Stimulated activated naive CD4-positive, alpha-beta T cell (primary cell): Measurements from ENCODE around the gene BANP.
"Not testable (repeated sequence)": the region's sequence is repeated elsewhere in the genome, so short reads cannot be mapped to it uniquely, and the experiment has no call there.

Experiments
- DNase-seq, 6 experiments: peaks; one replicate each; lab custom pipeline; 2025; lab: John Stamatoyannopoulos, UW

Gene BANP

DNA sequence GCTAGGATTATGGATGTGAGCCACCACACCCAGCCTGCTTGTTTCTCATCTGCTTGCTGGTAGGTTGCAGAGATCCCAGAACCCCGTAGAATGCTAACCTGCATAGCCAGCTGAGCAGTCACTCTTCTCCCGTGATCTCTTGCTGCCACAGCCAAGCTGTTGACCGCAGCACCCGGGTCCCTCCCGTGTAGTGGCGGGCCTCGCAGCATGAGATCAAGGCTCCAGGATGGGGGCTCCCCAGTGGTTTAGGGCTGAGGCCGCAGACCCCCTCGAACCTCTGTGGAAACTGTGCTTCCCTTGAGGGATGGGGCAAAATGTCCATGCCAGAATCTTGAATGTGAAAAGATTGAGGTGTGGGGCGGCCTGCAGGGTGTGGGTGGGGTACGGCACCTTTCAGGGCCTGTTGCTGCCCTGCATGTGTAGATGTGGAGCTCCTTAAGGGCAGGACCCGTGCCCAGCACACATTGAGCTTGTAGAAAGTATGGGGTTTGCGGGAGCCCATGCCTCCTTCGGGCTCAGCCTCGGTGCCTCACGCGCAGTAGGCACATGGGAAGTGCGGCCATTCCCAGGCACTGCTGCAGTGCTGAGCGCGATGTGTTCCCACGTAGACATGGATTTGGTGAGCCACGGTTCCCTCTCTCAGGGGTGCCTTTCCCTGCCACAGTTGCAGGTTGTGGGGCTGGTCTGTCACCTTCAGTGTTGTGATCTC is 99.9 kb downstream of the BANP start:
- DNase-seq: no peak

DNA sequence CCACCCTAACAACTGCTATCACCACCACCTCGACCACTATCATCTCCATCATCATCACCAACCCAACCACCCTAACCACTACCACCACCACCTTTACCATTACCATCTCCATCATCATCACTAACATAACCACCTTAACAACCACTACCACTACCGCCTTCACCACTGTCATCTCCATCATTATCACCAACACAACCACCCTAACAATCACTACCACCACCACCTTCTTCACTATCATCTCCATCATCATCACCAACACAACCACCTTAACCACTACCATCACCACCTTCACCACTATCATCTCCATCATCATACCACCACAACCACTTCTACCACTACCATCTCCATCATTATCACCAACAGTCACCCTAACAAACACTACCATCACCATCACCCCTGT is 101.4 kb downstream of the BANP start:
- DNase-seq: no peak

DNA sequence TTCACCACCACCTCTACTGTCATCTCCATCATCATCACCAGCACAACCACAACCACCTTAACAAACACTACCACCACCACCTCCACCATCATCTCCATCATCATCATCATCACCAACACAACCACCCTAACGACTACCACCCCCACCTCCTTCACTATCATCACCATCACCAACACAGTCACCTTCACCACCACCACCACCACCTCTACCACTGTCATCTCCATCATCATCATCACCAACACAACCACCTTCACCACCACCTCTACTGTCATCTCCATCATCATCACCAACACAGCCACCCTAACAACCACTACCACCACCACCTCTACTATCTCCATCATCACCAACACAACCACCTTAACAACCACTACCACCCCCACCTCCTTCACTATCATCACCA is 102.2 kb downstream of the BANP start:
- not testable (repeated sequence) for DNase-seq

DNA sequence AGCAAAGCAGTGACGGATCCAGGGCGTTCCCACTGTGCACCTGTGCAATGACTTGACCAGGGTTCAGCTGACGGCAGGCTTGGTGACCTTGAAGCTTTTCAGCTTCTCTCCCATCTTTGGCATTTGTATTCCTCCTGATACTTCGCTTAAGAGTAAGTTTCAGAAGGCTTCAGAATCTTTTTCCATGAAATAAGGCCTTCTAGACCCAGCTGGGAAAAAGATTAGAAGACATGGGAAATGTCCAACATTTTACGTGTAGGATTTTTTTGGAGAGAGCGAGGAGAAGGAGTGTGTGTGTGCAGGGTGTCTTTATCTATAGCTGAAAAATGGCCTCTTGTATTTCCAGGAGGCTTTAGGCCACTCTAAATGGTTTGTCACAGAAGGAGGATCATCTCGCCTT is 104.1 kb downstream of the BANP start:
- no peak for DNase-seq

DNA sequence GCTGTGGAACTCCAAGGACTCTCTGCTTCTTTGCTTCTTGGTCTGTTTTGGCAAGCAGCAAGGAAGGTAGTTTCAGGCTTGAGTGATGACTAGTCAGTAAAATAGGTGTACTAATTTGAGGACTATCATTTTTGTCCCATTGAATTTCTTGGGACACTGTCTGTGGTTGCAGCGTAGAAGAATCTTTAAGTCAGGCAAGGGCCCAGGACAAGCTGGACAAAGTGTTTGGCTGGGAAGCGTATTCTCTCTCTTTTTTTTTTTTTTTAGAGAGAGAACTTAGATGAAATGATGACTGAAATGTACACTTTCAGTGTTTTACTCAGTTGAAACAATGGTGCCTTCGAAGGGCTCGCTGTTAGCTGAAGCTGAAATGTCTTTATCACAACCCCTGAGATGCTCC is 105.0 kb downstream of the BANP start:
- no peak for DNase-seq

DNA sequence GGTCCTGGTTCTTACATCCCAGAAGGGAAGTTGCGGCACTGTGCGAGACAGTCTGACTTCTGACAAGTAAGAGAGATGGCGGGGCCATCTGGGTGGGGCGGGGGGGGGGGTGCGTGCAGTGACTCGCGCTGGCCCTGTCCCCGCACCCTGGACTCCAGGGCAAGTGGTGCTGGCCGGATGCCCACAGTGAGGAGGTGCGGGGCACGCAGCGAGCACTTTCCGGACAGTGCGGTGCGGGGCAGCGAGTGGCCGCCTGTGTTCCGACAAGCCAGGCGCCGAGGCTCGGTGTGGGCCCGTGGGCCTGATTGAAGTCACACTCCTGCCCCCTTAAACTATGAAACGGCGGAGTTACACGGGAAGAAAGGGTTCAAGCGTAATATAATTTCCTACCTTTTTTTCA is 106.4 kb downstream of the BANP start:
- no peak for DNase-seq

DNA sequence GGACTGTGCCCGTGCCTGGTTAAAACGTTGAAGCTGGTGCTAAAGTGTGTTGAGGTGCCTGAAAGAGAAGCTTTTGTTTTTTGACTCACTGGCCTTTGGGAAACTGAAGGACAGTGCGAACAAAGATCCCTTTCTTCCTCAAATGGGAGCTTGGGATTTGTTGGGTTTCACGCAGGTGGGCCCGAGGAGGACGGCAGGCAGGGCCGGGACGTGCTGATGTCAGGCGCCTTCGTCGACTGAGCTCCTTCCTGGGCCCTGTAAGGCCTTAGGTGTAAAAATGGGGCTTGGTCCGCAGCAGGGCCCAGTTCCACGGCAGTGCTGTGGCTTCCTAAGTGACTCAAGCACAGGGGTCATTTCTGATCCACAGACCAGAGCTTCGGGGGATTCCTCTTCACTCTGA is 106.9 kb downstream of the BANP start:
- no peak for DNase-seq

DNA sequence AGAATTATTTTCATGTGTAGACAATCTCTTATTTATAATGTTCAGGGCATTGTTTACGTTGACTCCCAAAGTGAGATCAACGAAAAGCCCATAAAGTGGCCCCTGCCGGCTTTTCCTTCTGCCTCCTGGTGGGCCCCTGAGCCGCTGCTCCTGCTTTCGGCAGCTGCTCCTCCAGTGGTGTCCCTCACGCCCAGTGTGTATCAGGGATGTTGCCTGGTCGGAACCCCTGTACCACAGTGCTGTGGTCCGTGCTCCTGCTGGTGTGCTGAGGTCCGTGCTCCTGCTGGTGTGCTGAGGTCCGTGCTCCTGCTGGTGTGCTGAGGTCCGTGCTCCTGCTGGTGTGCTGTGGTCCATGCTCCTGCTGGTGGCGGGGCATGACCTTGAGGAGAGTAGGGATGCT is 107.6 kb downstream of the BANP start:
- no peak for DNase-seq

DNA sequence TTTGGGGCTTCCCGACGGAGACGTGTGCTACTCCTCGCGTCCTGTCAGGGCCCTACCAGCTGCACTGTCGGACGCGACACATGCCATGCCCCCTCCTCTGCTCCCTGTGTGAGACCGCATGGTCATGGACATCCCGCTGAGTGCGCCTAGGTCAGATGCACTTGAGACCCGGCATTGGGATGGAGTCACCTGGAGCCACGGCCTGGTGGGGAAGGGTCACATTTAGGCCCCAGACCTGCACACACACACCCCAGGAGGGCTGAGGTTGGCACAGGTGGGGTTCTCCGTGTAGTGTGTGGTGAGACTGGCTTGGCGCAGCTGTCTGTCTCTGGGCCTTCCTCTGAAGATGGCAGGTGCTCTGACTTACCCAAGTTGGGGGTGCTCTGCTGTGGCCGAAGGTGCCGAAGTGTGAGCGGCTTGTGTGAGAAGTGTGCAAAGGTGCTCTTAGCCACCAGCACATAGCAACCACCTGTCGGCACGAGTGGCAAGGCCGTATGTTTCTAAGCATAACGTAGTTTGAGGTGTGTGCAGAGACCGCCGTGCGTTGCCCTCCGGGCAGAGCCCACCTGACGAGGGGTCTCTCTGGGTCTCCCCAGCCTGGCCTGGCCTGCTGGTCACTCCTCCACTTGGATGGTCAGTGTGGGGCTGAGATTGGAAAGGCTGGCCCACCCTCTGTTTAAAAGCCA is 108.6 kb downstream of the BANP start:
- no peak for DNase-seq

DNA sequence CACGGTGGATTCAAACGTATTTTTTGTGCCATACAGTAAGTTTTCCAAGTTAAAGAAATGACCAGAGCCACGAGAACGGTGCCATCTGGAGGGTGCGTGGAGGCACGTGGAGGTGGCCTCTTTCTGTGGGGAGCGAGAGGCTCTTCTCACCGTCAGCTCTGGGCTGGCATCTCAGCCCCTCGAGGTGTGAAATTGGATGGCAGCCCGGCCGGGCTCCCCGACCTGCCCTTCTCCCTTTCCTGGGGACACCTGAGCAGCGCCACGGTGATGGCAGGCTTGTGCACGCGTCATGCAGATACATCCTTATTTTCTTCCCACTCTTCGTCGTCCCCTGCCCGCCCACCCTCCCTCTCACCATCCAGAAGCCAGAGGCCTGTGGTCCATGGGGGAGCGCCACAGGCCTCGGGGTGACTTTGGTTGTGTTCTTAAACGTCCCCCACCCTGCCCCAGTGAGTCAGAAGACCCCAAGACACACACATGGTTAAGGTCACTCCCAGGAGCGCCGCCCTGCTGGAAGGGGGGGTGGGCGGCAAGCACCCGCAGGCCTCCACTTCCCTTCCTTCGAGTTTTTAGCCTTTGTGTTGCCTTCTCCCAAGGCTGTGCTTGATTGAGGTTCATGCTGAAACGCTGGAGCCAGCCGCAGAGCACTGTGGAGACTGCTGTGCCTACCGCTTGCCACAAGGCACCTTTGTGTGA is 109.4 kb downstream of the BANP start:
- no peak for DNase-seq

DNA sequence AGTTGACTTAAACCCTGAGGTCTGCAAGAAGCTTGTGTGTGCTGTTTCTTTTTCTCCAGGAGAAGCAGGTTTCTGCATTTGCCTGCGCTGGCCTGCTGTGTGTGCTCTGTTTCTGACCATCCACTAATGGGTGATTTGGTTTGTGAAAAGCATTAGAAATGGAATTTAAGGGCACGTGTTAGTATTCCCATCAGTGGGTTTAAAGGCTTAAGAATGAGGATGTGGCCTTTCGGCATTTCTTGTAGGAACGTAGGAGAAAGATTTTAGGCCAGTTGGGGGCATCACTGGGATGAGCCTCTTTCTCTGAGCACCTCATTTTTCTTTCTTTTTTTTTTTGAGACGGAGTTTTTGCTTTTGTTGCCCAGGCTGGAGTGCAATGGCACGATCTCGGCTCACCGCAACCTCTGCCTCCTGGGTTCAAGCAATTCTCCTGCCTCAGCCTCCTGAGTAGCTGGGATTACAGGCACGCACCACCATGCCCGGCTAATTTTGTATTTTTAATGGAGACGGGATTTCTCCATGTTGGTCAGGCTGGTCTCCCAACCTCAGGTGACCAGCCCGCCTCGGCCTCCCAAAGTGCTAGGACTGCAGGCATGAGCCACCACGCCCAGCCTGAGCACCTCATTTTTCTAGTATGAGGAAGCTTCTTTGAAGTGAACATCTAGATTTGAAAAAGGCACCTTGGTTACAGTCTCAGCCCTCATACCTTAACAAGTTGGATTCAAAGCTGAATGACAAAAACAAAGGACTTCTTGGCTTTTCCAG is 110.3 kb downstream of the BANP start:
- DNase-seq: no peak

DNA sequence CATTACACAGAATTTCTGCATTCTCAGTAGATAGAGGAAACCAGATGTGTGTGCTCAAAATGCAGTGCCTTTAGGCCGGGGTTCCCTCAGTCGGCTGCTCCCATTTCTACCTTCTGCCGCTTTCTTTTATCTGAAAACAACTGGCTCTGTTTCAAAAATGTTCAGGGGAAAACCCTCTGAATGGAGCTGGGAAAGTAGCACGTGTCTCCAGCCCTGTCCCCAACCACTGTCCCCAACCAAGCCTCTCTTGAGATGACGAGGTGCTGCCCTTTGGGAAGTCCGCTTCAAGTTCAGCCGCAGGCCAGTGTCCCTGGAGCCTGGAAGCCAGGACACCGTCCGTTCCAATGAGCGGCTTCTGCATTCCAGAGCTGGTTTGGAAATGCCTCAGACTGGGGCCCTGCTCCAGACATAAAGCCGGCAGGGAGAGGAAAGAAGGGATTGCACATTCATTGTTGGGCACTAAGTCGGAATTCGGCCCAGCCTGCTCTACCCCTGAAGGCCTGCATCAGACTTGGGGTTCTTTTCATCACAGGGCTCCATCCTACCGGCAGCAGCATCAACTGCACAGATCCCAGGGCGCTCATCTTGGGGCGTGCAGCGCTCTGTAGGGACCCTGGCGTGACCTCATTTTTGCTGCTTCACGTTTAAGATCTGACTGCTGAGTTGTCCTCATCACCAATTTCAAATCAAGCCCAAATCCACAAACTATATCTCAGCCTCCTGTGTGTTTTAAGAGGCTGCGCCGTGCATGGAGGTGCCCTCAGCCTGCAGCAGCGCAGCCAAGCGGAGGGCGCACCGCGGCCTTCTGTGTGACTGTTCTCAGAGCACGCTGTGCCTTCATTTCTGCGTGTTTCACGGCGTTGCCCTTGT is 111.3 kb downstream of the BANP start:
- DNase-seq: no peak

DNA sequence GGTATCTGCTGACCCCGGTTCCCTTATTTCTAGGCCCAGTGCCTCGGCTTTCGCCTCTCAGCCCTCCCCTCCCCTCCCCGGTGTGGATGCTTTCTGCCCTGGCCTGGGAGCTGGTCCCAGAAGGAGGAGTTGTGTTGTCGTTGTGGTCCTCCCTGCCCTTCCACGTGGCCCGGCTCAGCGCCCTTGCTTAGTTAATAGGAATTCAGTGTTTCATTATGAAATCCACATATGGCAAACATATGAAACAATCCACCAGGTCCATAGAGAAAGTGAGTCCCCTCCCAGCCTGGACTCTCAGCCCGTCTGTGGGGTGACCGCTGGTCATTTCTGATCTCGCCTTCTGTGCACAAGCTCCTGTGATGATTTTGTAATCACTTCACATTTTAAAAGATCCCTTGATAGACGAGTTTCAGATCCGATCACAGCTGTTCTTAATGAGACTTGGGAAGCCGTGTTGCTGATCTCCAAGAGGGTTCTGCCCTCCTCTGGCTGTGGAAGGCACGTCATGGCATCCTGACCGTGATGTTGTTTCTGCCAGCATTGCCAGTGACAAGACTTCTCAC is 112.1 kb downstream of the BANP start:
- DNase-seq: no peak

DNA sequence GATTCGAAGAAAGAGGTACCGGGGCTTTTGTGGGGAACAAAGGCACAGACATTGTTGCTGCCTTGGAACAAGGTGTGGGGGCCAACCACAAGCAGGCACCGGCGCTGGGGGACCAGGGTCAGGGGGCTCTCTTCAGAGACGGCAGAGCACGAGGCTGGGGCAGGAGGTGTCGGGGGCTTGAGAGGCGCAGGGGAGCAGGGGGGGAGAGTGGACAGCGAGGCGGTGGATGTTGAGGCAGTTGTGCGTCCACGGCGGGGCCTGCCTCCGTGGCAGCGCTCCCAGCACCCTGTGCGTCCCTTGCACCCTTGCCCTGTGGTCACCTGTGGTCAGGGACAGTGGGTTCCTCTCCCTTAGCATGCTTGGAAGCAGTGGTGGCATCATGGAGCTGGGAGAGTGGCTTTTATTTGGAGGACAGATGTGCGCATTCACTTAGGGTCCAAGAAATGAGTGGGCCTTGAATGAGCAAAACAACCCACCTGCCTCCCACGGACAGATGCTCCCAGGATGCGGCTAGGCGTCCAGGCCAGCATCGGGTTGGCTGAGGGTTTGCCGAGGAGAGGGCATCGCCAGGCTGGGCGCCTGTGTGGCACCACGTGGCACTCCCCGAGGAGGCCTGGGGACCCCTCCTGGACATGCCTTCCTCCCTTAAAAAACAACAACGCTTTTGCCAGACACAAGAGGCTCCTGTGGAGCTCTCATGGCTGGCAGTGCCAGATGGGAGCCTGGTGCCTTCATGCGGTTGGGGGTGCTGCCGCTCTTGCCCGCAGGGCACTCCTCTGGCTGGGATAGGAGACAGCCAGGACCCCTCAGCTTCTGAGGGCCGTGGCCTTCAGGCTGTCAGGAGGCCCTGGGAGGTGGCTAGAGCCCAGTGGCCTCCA is 113.0 kb downstream of the BANP start:
- DNase-seq: no peak

DNA sequence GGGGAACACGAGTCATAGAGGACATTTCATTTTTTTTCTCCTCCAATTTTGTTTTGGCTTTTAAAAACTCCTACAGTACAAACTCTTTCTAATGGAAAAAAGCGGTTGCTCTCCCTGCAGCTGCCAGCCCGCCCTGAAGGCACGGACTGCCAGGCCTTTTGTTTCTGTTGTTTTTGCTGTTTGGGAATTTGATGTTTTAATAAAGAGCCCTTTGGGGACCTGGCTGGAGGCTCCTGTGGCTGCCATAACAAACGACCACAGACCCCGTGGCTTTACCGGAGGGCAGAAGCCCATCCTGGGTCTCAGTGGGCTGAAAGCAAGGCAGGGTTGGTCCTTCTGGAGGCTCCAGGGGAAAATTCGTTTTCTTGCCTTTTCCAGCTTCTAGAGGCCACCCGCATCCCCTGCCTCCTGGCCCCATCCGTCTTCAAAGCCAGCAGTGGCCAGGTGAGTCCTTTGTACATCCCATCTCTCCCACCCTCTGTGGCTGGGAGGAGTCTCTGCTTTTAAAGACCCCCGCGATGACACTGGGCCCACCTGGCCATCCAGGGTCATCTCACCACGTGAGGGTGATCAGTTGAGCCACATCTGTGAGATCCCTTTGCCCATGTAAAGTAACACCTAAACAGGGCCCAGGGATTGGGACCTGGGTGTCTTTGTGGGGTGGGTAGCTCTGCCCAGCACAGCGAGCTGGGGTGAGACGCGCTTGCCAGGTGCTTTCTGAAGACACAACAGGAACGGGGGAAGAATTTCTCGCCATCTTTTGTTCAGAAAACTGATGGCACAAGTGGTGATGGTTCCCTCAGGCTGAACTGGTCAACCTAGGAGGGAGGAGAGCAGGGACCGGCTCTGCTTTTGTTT is 113.9 kb downstream of the BANP start:
- no peak for DNase-seq

DNA sequence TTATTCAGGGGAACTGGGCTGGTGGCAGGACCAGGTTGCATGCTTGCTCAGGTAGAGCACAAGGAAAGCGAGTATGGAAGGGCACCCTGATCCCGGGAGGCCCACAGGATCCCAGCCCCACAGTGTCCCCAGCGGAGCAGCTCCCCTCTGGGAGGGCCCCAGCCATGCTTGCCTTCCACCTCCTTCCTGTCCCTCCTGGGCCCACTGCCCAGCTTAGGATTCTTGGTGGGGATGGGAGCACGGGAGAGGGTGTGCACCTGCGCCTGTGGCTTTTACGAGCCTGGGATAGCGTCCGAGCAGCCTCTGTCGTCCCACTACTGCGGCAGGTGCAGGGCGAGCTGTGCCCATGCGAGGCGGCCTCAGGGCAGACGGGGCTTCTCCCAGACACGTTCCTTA is 114.5 kb downstream of the BANP start:
- DNase-seq: no peak

DNA sequence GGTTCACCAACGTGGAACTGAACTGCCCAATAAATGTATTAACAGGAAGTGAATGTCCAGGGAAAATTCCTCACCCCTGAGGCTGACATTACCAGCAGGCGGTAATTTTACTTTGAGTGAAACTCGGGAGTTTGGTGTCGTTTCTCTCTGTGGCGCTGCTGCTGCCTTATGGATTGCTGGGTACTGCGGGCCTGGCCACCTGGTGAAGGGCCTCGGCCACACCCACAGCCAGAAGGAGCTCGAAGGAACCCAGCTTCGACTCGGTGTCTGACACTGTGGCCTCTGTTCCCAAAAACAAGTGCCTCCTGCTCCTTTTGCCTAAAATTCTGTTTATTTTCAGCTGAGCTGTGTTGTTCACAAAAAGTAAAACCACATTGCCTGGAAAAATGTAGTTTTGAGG is 115.0 kb downstream of the BANP start:
- no peak for DNase-seq

DNA sequence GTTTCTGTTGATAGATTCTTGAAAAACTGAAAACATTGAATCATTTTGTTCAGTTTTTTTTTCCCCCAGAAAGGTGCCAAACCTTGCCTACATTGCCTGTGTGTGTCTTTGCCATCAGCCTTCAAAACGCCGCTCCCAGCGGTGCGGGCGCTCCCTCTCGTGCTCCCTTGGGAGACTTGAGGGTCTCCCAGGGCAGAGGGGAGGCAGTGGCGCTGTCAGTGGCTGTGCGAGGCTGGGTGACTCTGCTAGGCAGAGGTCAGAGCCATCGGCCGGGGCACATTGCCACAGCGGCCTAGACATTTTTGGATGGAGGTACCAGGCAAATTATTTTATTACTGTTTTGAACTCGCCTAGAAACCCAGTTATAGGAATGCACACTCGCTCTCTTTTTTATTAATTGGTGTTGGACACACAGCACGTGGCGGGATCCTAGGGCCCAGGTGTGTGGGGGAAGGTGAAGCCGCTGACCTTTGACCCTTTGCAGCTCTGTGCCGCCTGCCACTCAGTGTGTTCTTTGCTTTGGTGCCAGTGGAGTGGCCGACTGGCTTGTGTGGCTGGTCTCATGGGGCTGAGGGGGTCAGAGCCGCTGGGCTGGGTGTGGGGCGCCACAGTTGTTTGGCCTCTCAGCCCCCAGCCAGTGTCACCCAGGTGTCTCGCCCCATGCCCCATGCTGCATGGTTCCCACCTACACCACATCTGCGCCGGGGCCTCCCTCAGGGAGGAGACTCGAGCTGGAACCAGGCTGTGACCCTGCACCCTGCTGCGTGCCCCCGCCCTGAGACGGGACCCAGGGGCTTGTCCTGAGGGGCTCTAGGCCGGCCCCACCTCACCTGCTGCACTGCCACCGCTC is 115.7 kb downstream of the BANP start:
- DNase-seq: no peak
